Colonic mucosa (tissue), 4 donors: ENCODE data around the gene OR14A2. TPM values are rescaled to one million over a fixed set of nuclear protein-coding genes. Genes with fewer than 3 reads are reported as not detected.

Experiments
- DNase-seq: peaks from one replicate; pipeline ENCODE4 v3.0.0-alpha.2; 2020
- H3K27ac ChIP-seq: fragments of 200-600 bp; one replicate; pipeline ENCODE4 v1.8.0; 2021
- H3K27me3 ChIP-seq: fragments of 200-600 bp; one replicate; pipeline ENCODE4 v1.8.0; 2021
- H3K36me3 ChIP-seq: fragments of 200-600 bp; one replicate; pipeline ENCODE4 v1.8.0; 2021
- H3K4me1 ChIP-seq: fragments of 200-600 bp; one replicate; pipeline ENCODE4 v1.8.0; 2021; ENCODE audit warnings: mild to moderate bottlenecking
- H3K4me3 ChIP-seq: fragments of 200-600 bp; one replicate; pipeline ENCODE4 v1.8.0; 2021
- H3K9ac ChIP-seq, 2 donors: one replicate each; pipeline ENCODE4 v1.7.0; 2013; ENCODE audit warnings: control low read depth in 2 of 2, low read depth in 2 of 2, low read length in 2 of 2
- H3K9me3 ChIP-seq: fragments of 200-600 bp; one replicate; pipeline ENCODE4 v1.8.0; 2021
- CTCF ChIP-seq: fragments of 200-600 bp; IDR thresholded peaks from one replicate; pipeline ENCODE4 v1.8.0; 2022; ENCODE audit warnings: antibody characterized with exemption, mild to moderate bottlenecking
- intact Hi-C: fragments of 100-400 bp; cut with DNase I; formaldehyde crosslinking; loops from one replicate; pipeline ENCODE4 v1.14.1; 2022
- total RNA-seq, 2 donors: library from RNA; stranded (reverse); fragmentation: NEBNext Ultra II Directional in 1 of 2; extraction: Animal tissue kit (Norgen Biotek cat#: 25700) in 1 of 2; gene quantifications; one replicate each; pipeline ENCODE4 v1.2.1, GENCODE V29; 2021
- donor health status: healthy.
- donor health status: DM: no; HTN: no; CAD: no.
- donor health status: DM: no; HTN: no; CAD: no.

OR14A2 gene
- total RNA-seq, 2 donors from 2014 or later = not detected

GRCh38 chr1:247680171-247680570 lies 67.8 kb downstream of the OR14A2 start:
- Histone ChIP-seq H3K9me3 (no peaks in the 10 kb centered on the region), H3K4me1 (no peaks in the 10 kb centered on the region), H3K9ac (no peak overlapping the region), H3K27ac (no peak overlapping the region), H3K27me3 (no peaks in the 10 kb centered on the region), H3K36me3 (no peaks in the 10 kb centered on the region), H3K4me3 (no peak overlapping the region)
- intact Hi-C loops = no loop called here
- no peak for TF ChIP-seq CTCF
- no peak for DNase-seq

- DNase-seq = no peak
- intact Hi-C loops = no loop called here
- Histone ChIP-seq H3K27me3 (no peaks in the 10 kb centered on the region), H3K9me3 (no peaks in the 10 kb centered on the region), H3K4me3 (no peak within 1 kb of the TSS), H3K9ac (no peak within 1 kb of the TSS), H3K27ac (no peak within 1 kb of the TSS), H3K4me1 (no peaks in the 10 kb centered on the region), H3K36me3 (no peaks in the 10 kb centered on the region)
- no peak for TF ChIP-seq CTCF
Observed at GRCh38 chr1:247679639-247680038, 68.3 kb downstream of the OR14A2 start, which contains the start of gene OR13G1. Gene OR13G1 (minus strand): TSS chr1:247679739. CDS start chr1:247673041, 6,698 bp downstream.

Other genes with a start within 250 kb of the OR14A2 start
- not detected for gene OR2C3, start 211.7 kb downstream of the OR14A2 start, total RNA-seq
- gene GCSAML, start 199.0 kb downstream of the OR14A2 start, total RNA-seq = under 1 TPM; 0.40 to 0.48 TPM
- gene OR2G2, start 159.8 kb downstream of the OR14A2 start, total RNA-seq = not detected
- not detected for gene OR2G3, start 142.6 kb downstream of the OR14A2 start, total RNA-seq
- not detected for gene OR13G1, start 68.4 kb downstream of the OR14A2 start, total RNA-seq
- not detected for gene OR6F1, start 31.5 kb downstream of the OR14A2 start, total RNA-seq
- gene OR14K1, start 9.5 kb downstream of the OR14A2 start, total RNA-seq = not detected
- gene OR1C1, start 12.4 kb upstream of the OR14A2 start, total RNA-seq = not detected
- gene OR14A16, start 76.0 kb upstream of the OR14A2 start, total RNA-seq = not detected
- not detected for gene OR11L1, start 93.8 kb upstream of the OR14A2 start, total RNA-seq
- 1 to 10 TPM; 2.4 to 3.6 TPM for gene TRIM58, start 109.0 kb upstream of the OR14A2 start, total RNA-seq
- gene OR2W3, start 147.4 kb upstream of the OR14A2 start, total RNA-seq = under 1 TPM; 0.82 to 0.96 TPM
- gene OR2T8, start 172.1 kb upstream of the OR14A2 start, total RNA-seq = not detected
- gene OR2AJ1, start 176.7 kb upstream of the OR14A2 start, total RNA-seq = not detected
- gene OR2L8, start 200.7 kb upstream of the OR14A2 start, total RNA-seq = not detected
- gene OR2AK2, start 217.1 kb upstream of the OR14A2 start, total RNA-seq = not detected